ENCODE measurements around the gene KPTN. TPM values are rescaled to one million over a fixed set of nuclear protein-coding genes. Genes with fewer than 3 reads are reported as not detected.

Gene KPTN
- total RNA-seq, 1 donor from 2014 or later: 15.9 TPM

DNA sequence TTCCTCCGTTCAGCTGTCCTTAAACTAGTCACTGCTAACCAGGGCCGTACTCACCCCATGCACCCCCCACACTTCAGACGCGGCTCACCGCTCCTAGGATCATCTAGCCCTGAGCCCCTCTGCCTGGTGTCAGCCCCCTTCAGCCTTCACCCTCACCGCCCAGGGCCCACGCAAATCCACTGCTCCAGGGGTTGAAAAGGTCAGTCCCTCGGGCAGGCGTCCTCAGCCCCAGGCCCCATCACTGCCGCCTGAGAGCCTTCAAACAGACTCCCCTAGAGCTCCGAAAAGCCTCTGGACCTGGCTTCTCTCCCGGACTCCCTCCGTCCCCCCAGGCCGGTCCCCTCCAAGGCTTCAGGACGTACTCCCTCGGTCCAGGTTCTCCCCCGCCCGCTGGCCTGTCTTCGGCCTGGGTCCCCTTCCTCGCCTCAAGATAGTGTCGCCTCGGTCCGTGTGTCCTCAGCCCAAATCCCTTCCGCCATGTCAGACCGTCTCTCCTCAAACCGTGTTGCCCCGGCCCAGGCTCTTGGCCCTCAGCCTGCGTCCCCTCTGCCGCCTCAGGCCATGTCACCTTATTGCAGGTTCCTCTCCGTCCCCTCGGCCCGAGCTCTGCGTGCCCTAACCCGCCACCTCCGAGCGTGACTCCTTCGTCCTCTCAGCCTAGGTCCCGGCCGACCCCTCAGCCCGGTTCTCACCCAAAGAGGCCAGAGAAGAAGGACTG, 30.3 kb upstream of the KPTN start:
- Mint-ChIP-seq H3K27me3 (ENCODE audit: low read depth, unreplicated experiment) (peaks cover 3% of the 10 kb centered on the region), H3K9me3 (ENCODE audit: unreplicated experiment) (no peaks in the 10 kb centered on the region), H3K4me1 (ENCODE audit: low read depth, unreplicated experiment) (peaks cover 35% of the 10 kb centered on the region), H3K36me3 (ENCODE audit: low read depth, unreplicated experiment) (peaks cover 8% of the 10 kb centered on the region), H3K4me3 (ENCODE audit: unreplicated experiment) (peak overlapping the region; percentile 99), H3K27ac (ENCODE audit: unreplicated experiment) (peak overlapping the region; percentile 99)
- H3K36me3 ChIP-seq (ENCODE audit: insufficient read depth, low read length): no peaks in the 10 kb centered on the region
- no peak for TF ChIP-seq EZH2 (IDR thresholded peaks at IDR 0.05; ENCODE audit: insufficient read depth, low read length)
- TF ChIP-seq, protein P1, sequence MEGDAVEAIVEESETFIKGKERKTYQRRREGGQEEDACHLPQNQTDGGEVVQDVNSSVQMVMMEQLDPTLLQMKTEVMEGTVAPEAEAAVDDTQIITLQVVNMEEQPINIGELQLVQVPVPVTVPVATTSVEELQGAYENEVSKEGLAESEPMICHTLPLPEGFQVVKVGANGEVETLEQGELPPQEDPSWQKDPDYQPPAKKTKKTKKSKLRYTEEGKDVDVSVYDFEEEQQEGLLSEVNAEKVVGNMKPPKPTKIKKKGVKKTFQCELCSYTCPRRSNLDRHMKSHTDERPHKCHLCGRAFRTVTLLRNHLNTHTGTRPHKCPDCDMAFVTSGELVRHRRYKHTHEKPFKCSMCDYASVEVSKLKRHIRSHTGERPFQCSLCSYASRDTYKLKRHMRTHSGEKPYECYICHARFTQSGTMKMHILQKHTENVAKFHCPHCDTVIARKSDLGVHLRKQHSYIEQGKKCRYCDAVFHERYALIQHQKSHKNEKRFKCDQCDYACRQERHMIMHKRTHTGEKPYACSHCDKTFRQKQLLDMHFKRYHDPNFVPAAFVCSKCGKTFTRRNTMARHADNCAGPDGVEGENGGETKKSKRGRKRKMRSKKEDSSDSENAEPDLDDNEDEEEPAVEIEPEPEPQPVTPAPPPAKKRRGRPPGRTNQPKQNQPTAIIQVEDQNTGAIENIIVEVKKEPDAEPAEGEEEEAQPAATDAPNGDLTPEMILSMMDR (IDR thresholded peaks at IDR 0.05; ENCODE audit: insufficient read depth, low read depth, low read length): no peak
- peaks cover 55% of the 10 kb centered on the region for H3K79me2 ChIP-seq (ENCODE audit: insufficient read depth, low read length)
- FAIRE-seq (no peak), DNase-seq (ENCODE audit: low read depth) (no peak)
- peak overlapping the region; percentile 100 for H3K4me2 ChIP-seq (ENCODE audit: low read length)
- H2AFZ ChIP-seq (ENCODE audit: low read depth, low read length): peak overlapping the region; percentile 90
- H4K20me1 ChIP-seq (ENCODE audit: insufficient read depth, low read length): peaks cover 52% of the 10 kb centered on the region
- H3K27me3 ChIP-seq (ENCODE audit: insufficient read depth, low read length): peaks cover 2% of the 10 kb centered on the region
- no peaks in the 10 kb centered on the region for H3K9me3 ChIP-seq (ENCODE audit: insufficient read depth, low read depth, low read length)
- H3K4me3 ChIP-seq (ENCODE audit: insufficient read depth, low read depth, low read length): peak overlapping the region; percentile 93
- peaks cover 19% of the 10 kb centered on the region for H3K4me1 ChIP-seq (ENCODE audit: insufficient read depth, low read length)
- peak overlapping the region; percentile 96 for H3K27ac ChIP-seq (ENCODE audit: low read depth, low read length)
- peak overlapping the region; percentile 99 for H3K9ac ChIP-seq (ENCODE audit: low read length)

DNA sequence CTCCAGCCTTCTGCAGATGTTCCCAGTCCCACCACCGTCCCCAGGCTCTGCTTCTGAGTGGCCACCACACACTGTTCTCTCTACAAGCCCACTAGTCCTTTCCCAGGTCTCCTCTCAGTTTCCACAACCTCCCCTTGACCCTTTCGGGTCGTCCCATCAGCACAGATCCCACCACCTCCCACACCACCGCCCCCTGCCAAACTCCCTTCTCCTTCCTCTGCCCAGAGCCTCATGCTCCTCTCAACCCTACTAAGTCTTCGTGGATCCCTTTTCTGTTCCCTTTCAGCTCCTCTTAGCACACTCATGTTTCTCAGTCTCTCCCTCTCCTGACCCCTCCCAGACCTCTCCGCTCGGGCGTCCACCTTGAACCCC, 28.9 kb upstream of the KPTN start:
- Histone ChIP-seq H3K36me3 (ENCODE audit: insufficient read depth, low read length) (no peaks in the 10 kb centered on the region), H3K9me3 (ENCODE audit: insufficient read depth, low read depth, low read length) (no peaks in the 10 kb centered on the region), H3K27me3 (ENCODE audit: insufficient read depth, low read length) (no peaks in the 10 kb centered on the region), H3K4me2 (ENCODE audit: low read length) (peak overlapping the region; percentile 100), H3K4me1 (ENCODE audit: insufficient read depth, low read length) (peaks cover 19% of the 10 kb centered on the region), H3K4me3 (ENCODE audit: insufficient read depth, low read depth, low read length) (no peak overlapping the region), H4K20me1 (ENCODE audit: insufficient read depth, low read length) (peaks cover 65% of the 10 kb centered on the region), H2AFZ (ENCODE audit: low read depth, low read length) (no peak overlapping the region), H3K9ac (ENCODE audit: low read length) (peak overlapping the region; percentile 99), H3K27ac (ENCODE audit: low read depth, low read length) (no peak overlapping the region), H3K79me2 (ENCODE audit: insufficient read depth, low read length) (peaks cover 68% of the 10 kb centered on the region)
- Mint-ChIP-seq H3K27me3 (ENCODE audit: low read depth, unreplicated experiment) (no peaks in the 10 kb centered on the region), H3K27ac (ENCODE audit: unreplicated experiment) (peak overlapping the region; percentile 99), H3K9me3 (ENCODE audit: unreplicated experiment) (no peaks in the 10 kb centered on the region), H3K4me1 (ENCODE audit: low read depth, unreplicated experiment) (peaks cover 32% of the 10 kb centered on the region), H3K36me3 (ENCODE audit: low read depth, unreplicated experiment) (peaks cover 8% of the 10 kb centered on the region), H3K4me3 (ENCODE audit: unreplicated experiment) (peak overlapping the region; percentile 99)
- TF ChIP-seq, protein P1 (IDR thresholded peaks at IDR 0.05; ENCODE audit: insufficient read depth, low read depth, low read length): no peak
- no peak for TF ChIP-seq EZH2 (IDR thresholded peaks at IDR 0.05; ENCODE audit: insufficient read depth, low read length)
- no peak for DNase-seq (ENCODE audit: low read depth)
- no peak for FAIRE-seq

All from astrocyte (in vitro differentiated cells and primary cell).